Left ventricle myocardium superior (tissue), 1 donor: ENCODE measurements around the gene IFNAR1. TPM values are rescaled to one million over a fixed set of nuclear protein-coding genes. Genes with fewer than 3 reads are reported as not detected.
A peak's percentile ranks its signal among the peaks of the same experiment; 100 is the strongest.

Experiments
- ATAC-seq: fragments of 200-7000 bp; cut with Tn5 transposase; one replicate; pipeline ENCODE4 v1.9.1; 2020; ENCODE audit warnings: mild to moderate bottlenecking, moderate library complexity
- DNase-seq: peaks from one replicate; pipeline ENCODE4 v3.0.0-alpha.2; 2020
- intact Hi-C: fragments of 100-400 bp; cut with micrococcal nuclease; formaldehyde crosslinking; loops from one replicate; pipeline ENCODE4 v1.11.0; 2022
- long read RNA-seq: library from polyadenylated mRNA; unstranded; transcript quantifications from one replicate; pipeline ENCODE4 v2.0.0, GENCODE V29; 2021
- total RNA-seq: library from RNA; stranded (reverse); fragmentation: NEBNext Ultra II Directional; extraction: Animal tissue kit (Norgen Biotek cat#: 25700); gene quantifications from one replicate; pipeline ENCODE4 v1.2.1, GENCODE V29; 2021
- donor health status: DM: no; HTN: yes; CAD: no; lungs with severe emphysema.

Gene IFNAR1
- total RNA-seq = 23.6 TPM
- long read RNA-seq, full-length matches to known transcripts = 29 of 37 reads
- long read RNA-seq, partial matches to known transcripts = 1 of 37 reads
- long read RNA-seq, other reads (novel, unspliced or antisense) = 7 of 37 reads

DNA sequence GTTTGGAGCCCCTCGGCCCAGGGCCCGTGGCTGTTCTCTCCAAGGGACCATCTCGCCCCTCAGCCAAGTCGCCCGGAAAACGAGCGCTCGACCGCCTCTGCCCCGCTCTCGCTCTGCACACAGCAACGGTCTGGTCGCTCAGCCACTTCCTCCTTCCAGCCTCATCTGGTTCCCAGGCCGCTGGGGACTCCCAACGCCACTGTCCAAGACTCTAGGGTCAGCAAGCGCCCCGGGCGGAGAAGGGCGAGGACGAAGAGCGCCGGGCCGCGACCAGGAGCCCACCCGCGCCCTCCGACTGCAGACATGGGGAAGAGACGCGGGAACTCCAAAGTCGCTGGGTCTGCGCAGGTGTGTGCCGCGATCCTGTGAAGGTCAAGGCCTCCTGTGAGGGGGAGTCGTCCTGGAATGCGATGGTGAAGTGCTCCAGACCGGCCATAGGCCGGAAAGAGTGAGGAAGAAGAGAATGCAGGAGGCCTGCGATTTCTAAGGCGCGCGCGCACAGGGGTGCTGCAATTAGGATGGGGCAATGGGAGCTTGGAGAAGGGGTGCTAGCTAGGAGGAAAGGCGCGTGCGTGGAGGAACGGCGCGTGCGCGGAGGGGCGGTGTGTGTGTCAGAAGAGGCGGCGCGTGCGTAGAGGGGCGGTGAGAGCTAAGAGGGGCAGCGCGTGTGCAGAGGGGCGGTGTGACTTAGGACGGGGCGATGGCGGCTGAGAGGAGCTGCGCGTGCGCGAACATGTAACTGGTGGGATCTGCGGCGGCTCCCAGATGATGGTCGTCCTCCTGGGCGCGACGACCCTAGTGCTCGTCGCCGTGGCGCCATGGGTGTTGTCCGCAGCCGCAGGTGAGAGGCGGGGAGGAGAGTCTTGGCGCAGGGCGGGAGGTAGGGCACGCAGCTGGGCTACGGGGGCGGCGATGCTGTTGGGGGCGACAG is at the start of gene IFNAR1:
Gene IFNAR1, plus strand, starts transcription at position 680 of the 931 bp plus-strand sequence. Its CDS starts 86 bp downstream, at position 766.
- peak; percentile 99 for ATAC-seq
- intact Hi-C loops = no loop called here
- peak; percentile 99 for DNase-seq

- ATAC-seq = no peak
- DNase-seq = no peak
- intact Hi-C loops = no loop called here
These were observed 46.0 kb upstream of the IFNAR1 start for GRCh38 chr21:33278721-33279120.

GRCh38 chr21:33279330-33279820 is 45.4 kb upstream of the IFNAR1 start:
- intact Hi-C loops = no loop called here
- no peak for ATAC-seq

GRCh38 chr21:33281096-33281652 is 43.6 kb upstream of the IFNAR1 start:
- ATAC-seq (no peak), DNase-seq (no peak)
- intact Hi-C loops = no loop called here

More at GRCh38 chr21:33279330-33279820, 45.4 kb upstream of the IFNAR1 start:
- no peak for DNase-seq

- DNase-seq = no peak
- intact Hi-C loops = no loop called here
- ATAC-seq = no peak
These were observed 41.6 kb upstream of the IFNAR1 start for GRCh38 chr21:33283203-33283602.

DNA sequence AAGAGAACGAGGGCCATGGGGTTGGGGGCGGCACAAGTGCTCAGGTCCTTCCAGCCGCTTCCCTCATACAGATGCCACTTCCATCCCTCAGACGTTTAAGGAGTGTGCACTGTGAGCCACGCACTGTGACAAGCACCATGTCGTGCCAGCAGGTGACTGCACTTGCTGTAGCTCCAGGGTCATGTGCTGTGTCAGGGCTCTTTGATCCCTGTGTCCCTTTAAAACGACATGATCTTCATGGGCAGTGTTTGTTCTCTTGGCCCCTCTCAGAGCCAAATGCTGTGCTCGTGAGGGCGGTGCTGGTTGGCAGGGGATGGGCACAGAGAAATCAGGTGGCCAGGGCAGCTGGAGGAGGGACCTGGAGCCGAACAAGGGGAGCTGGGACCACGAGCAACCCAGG is 38.7 kb upstream of the IFNAR1 start:
- intact Hi-C loops = no loop called here
- DNase-seq = no peak
- ATAC-seq = peak; percentile 33

- ATAC-seq = peak; percentile 81
- peak; percentile 43 for DNase-seq
- intact Hi-C loops = no loop called here
These were observed 37.9 kb upstream of the IFNAR1 start for GRCh38 chr21:33286600-33287456.

DNA sequence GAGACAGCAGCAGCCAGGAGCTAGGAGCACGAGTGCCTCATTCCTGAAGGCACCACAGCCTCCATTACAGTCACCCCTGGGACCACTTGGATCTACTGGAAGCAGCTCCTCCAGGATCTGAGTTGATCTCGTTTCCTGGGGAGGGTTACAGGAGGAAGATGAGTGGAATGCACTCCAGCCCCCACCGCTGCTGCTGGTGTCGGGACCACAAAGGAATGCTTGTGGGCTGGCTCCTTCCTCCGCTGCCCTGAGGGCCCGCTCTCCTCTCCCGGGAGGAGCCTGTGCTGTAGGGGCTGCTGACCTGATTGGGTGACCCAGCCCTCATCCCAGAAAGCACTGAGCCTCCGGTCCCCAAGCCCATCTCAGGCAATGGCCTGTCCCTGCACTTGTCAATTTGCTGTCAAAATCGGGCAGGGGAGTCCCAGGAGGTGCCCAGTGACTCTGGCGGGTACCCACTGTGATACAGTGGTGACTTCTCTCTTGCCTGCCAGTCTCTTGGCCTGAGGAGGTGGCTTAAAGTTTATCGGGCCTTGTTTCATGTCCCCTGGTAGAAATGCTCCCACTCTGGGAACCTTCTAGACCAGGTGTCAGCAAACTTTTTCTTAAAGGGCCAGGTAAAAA is 35.5 kb upstream of the IFNAR1 start:
- no peak for ATAC-seq
- DNase-seq = no peak
- intact Hi-C loops = no loop called here

DNA sequence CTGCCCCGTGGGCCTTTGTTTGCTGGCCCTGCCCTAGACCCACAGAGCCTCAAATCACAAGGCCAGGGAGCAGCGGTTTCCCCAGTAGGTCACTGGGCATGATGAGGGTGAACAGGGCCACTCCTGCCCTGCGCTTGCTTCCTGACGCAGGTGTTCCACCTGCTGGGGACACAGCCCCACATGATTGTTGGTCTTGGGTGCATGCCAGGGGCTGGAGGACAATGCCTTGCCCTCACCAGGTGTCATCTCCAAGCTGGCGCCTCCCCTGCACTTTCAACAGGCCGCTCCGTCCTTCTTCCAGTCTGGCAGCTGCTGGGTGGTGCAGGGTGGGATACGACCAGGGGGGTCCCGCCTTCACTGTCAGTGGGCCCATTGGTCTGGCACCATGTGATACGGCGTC is 34.3 kb upstream of the IFNAR1 start:
- DNase-seq = no peak
- no peak for ATAC-seq
- intact Hi-C loops = no loop called here

DNA sequence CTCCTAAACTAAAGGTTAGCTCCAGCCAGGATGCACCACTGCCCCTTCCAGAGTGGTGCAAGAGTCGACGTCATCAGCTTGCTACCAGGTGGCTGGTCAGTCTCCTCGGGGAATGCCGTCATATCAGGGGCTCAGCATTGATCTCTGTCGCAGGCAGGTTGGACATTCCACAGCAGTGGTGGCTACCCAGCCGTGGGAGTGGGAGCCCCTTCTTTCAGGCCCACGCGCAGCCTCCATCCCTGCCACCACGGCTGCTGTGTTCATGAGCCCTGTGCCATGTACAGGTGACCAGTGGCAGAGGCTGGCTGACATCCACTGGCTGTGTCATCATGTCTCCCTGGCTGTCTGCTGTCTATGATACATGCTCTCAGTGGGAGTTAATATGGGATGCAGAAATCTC is 33.1 kb upstream of the IFNAR1 start:
- no peak for ATAC-seq
- intact Hi-C loops = no loop called here

GRCh38 chr21:33292724-33293123 is 32.0 kb upstream of the IFNAR1 start:
- intact Hi-C loops = no loop called here

More for the DNA sequence above, 33.1 kb upstream of the IFNAR1 start:
- DNase-seq = no peak

GRCh38 chr21:33293136-33293535 is 31.6 kb upstream of the IFNAR1 start:
- ATAC-seq (peak; percentile 75), DNase-seq (no peak)
- intact Hi-C loops = no loop called here

More at GRCh38 chr21:33292724-33293123, 32.0 kb upstream of the IFNAR1 start:
- ATAC-seq (peak; percentile 28), DNase-seq (no peak)

DNA sequence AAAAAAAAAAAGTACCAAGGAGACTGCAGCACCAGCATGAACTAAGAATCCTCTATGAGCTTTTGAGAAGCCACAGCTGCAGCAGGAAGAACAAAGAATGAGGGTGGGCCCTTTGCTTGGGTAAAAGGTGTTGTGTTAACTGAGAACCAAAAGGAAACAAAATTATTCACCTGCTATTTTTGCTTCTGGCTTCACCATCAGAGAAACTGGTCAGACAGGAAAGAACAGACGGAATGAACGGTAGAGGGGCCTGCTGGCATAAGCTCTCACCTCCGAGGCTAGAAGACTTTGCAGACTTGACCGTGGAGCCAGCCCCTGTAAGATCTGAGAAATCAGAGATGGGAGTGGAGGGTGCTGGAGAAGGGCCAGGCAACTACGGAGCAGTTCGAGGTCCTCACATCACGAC is 31.0 kb upstream of the IFNAR1 start:
- DNase-seq (no peak), ATAC-seq (no peak)
- intact Hi-C loops = no loop called here

DNA sequence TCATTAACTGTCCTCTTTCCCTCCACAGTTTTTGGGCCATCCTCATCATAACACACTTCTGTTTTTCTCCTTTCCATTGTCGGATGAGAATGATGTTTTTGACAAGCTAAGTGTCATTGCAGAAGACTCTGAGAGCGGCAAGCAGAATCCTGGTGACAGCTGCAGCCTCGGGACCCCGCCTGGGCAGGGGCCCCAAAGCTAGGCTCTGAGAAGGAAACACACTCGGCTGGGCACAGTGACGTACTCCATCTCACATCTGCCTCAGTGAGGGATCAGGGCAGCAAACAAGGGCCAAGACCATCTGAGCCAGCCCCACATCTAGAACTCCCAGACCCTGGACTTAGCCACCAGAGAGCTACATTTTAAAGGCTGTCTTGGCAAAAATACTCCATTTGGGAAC is 28.6 kb upstream of the IFNAR1 start:
- intact Hi-C loops = no loop called here
- DNase-seq = no peak
- ATAC-seq = no peak

DNA sequence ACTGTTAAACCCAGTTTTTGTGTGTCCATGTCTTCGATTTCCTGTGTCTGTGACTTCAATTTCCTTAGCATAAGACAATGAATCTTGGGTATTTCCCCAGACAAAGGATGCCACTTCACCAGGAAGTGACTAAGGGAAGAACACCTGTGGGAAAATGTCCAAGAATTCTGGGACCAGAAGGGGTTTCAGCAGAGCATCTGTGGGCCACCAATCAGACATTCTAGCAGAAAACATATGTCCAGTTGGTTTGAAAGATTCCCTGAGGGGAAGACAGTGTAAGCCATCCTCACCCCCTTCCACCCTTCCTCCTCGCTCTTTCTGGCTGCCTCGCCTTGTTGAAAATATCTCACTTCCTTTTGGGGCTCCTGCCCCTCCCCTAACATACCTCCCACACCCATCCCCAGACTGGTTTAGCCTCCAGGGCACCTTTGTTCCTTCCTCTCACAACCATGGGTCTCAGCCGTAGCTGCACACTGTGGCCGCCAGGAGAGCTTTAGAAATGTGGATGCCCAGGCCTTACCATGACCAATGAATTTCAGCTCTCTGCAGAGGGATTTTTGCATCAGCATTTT is 25.5 kb upstream of the IFNAR1 start:
- intact Hi-C loops = no loop called here
- ATAC-seq (peak; percentile 39), DNase-seq (no peak)

- intact Hi-C loops = no loop called here
- no peak for DNase-seq
- ATAC-seq = peak; percentile 74
These were observed 23.8 kb upstream of the IFNAR1 start for GRCh38 chr21:33300701-33301631.

- DNase-seq (no peak), ATAC-seq (no peak)
- intact Hi-C loops = no loop called here
These were observed 23.2 kb upstream of the IFNAR1 start for GRCh38 chr21:33301632-33302002.

GRCh38 chr21:33302055-33302454 is 22.7 kb upstream of the IFNAR1 start:
- DNase-seq = no peak
- intact Hi-C loops = no loop called here

More at GRCh38 chr21:33302055-33302454, 22.7 kb upstream of the IFNAR1 start:
- ATAC-seq = no peak
